Vagina (tissue), 2 donors: Measurements from ENCODE around the gene CIROP.

Experiments
- POLR2A ChIP-seq, 2 donors: fragments of 450-650 bp; IDR thresholded peaks; one replicate each; pipeline ENCODE4 v1.6.1; 2017; ENCODE audit warnings: antibody characterized with exemption in 2 of 2, mild to moderate bottlenecking in 2 of 2, moderate library complexity in 2 of 2
- POLR2AphosphoS5 ChIP-seq, 2 donors: sonication (generic); formaldehyde crosslinking; IDR thresholded peaks; one replicate each; pipeline ENCODE4 v1.9.0; 2017; ENCODE audit warnings: antibody characterized with exemption in 2 of 2, mild to moderate bottlenecking in 2 of 2, low read depth in 1 of 2; ENCODE audit not compliant: insufficient read depth in 1 of 2

GRCh38 chr14:23055621-23056144 is 49.1 kb downstream of the CIROP start:
- no peak for TF ChIP-seq POLR2A (IDR thresholded peaks at IDR 0.05)
- no peak for TF ChIP-seq POLR2AphosphoS5 (IDR thresholded peaks at IDR 0.05; ENCODE audit: insufficient read depth in 1 of 2, low read depth in 1 of 2)
